GM23338 (cell line): ENCODE data around the gene USP2. TPM values are rescaled to one million over a fixed set of nuclear protein-coding genes. Genes with fewer than 3 reads are reported as not detected.

Source experiments
- ATAC-seq: fragments of 200-7000 bp; cut with Tn5 transposase; 3 replicates; pipeline ENCODE4 v1.9.1; 2020
- DNase-seq: peaks from one replicate; pipeline ENCODE4 v3.0.0-alpha.2; 2015; ENCODE audit warnings: low spot score
- H2AFZ ChIP-seq: fragments of 200-600 bp; sonication (generic); 2 replicates; pipeline ENCODE4 v1.8.0; 2016; ENCODE audit warnings: antibody characterized with exemption, mild to moderate bottlenecking, moderate library complexity
- H3F3A ChIP-seq: fragments of 200-600 bp; sonication (generic); replicated peaks from 2 replicates; pipeline ENCODE4 v1.8.0; 2017; ENCODE audit warnings: antibody characterized with exemption, mixed run types, low read depth
- H3K27ac ChIP-seq: fragments of 200-600 bp; sonication (generic); 2 replicates; pipeline ENCODE4 v1.6.1; 2016; ENCODE audit warnings: low read depth
- H3K27me3 ChIP-seq: fragments of 200-600 bp; sonication (generic); 2 replicates; pipeline ENCODE4 v1.8.0; 2016; ENCODE audit warnings: mild to moderate bottlenecking, mixed run types, moderate library complexity; ENCODE audit not compliant: insufficient read depth
- H3K36me3 ChIP-seq: fragments of 200-600 bp; sonication (generic); 2 replicates; pipeline ENCODE4 v1.8.0; 2016; ENCODE audit warnings: mild to moderate bottlenecking; ENCODE audit not compliant: insufficient read depth
- H3K4me1 ChIP-seq: fragments of 200-600 bp; sonication (generic); 2 replicates; pipeline ENCODE4 v1.8.0; 2016; ENCODE audit warnings: mild to moderate bottlenecking, moderate library complexity; ENCODE audit not compliant: insufficient read depth
- H3K4me2 ChIP-seq: fragments of 200-600 bp; sonication (generic); 2 replicates; pipeline ENCODE4 v1.7.1; 2017; ENCODE audit warnings: mixed run types
- H3K4me3 ChIP-seq: fragments of 200-600 bp; sonication (generic); 2 replicates; pipeline ENCODE4 v1.6.1; 2016; ENCODE audit warnings: mixed run types
- H3K79me2 ChIP-seq: fragments of 200-600 bp; sonication (generic); replicated peaks from 2 replicates; pipeline ENCODE4 v1.8.0; 2017; ENCODE audit warnings: mild to moderate bottlenecking; ENCODE audit not compliant: insufficient read depth
- H3K9me2 ChIP-seq: fragments of 200-600 bp; sonication (generic); 2 replicates; pipeline ENCODE4 v1.8.0; 2017; ENCODE audit not compliant: insufficient read depth
- H4K20me1 ChIP-seq: fragments of 200-600 bp; sonication (generic); replicated peaks from 2 replicates; pipeline ENCODE4 v1.8.0; 2017; ENCODE audit warnings: mild to moderate bottlenecking; ENCODE audit not compliant: insufficient read depth
- H3K27ac Mint-ChIP-seq: 2 replicates; pipeline ENCODE4 v1.8.0; 2020; ENCODE audit warnings: inconsistent platforms, mild to moderate bottlenecking, moderate library complexity, mixed read lengths
- H3K27me3 Mint-ChIP-seq: 3 replicates; pipeline ENCODE4 v1.8.0; 2022; ENCODE audit warnings: low read depth, mild to moderate bottlenecking, moderate library complexity, mixed read lengths, inconsistent platforms; ENCODE audit not compliant: insufficient read depth, poor library complexity
- H3K36me3 Mint-ChIP-seq: 3 replicates; pipeline ENCODE4 v1.8.0; 2021; ENCODE audit warnings: low read depth, mild to moderate bottlenecking, inconsistent platforms, moderate library complexity, mixed read lengths
- H3K4me1 Mint-ChIP-seq: 3 replicates; pipeline ENCODE4 v1.8.0; 2020; ENCODE audit warnings: mild to moderate bottlenecking, inconsistent platforms, mixed read lengths
- H3K4me3 Mint-ChIP-seq: 3 replicates; pipeline ENCODE4 v1.8.0; 2021; ENCODE audit warnings: moderate library complexity, mild to moderate bottlenecking, inconsistent platforms, mixed read lengths
- H3K9me3 Mint-ChIP-seq: 3 replicates; pipeline ENCODE4 v1.8.0; 2020; ENCODE audit warnings: moderate library complexity, mild to moderate bottlenecking, inconsistent platforms, mixed read lengths
- CREB1 ChIP-seq: fragments of 250-450 bp; sonication (Bioruptor Pico); IDR thresholded peaks from 2 replicates; pipeline ENCODE4 v1.5.0; 2020; ENCODE audit warnings: low read depth, mild to moderate bottlenecking, moderate library complexity
- CTCF ChIP-seq, 2 experiments: fragments of 200-600 bp in 1 of 2; sonication (generic) in 1 of 2; conservative IDR thresholded peaks; 2 replicates each; pipeline versions ENCODE4 v1.5.1 to v1.6.1; 2016 to 2017; ENCODE audit warnings: antibody characterized with exemption in 2 of 2, low read depth in 2 of 2, mild to moderate bottlenecking in 2 of 2, moderate library complexity in 1 of 2
- ETS1 ChIP-seq: IDR thresholded peaks from 2 replicates; pipeline ENCODE4 v1.6.1; 2016; ENCODE audit warnings: antibody characterized with exemption
- EZH2 ChIP-seq: fragments of 200-600 bp; sonication (generic); IDR thresholded peaks from one replicate; pipeline ENCODE4 v1.8.0; 2017; ENCODE audit warnings: antibody characterized with exemption, mild to moderate bottlenecking, low read depth; ENCODE audit not compliant: unreplicated experiment
- EZH2phosphoT487 ChIP-seq: fragments of 200-600 bp; sonication (generic); IDR thresholded peaks from one replicate; pipeline ENCODE4 v1.8.1; 2018; ENCODE audit warnings: antibody characterized with exemption; ENCODE audit not compliant: unreplicated experiment
- JUNB ChIP-seq: IDR thresholded peaks from one replicate; pipeline ENCODE4 v1.6.1; 2016; ENCODE audit warnings: antibody characterized with exemption; ENCODE audit not compliant: unreplicated experiment
- NANOG ChIP-seq: IDR thresholded peaks from 2 replicates; pipeline ENCODE4 v1.6.1; 2016; ENCODE audit warnings: antibody characterized with exemption, borderline replicate concordance
- POLR2AphosphoS5 ChIP-seq: IDR thresholded peaks from 2 replicates; pipeline ENCODE4 v1.6.1; 2016; ENCODE audit warnings: antibody characterized with exemption, low read depth
- REST ChIP-seq: IDR thresholded peaks from one replicate; pipeline ENCODE4 v1.6.1; 2018; ENCODE audit warnings: antibody characterized with exemption; ENCODE audit not compliant: unreplicated experiment
- STAT1 ChIP-seq: IDR thresholded peaks from one replicate; pipeline ENCODE4 v1.6.1; 2016; ENCODE audit warnings: antibody characterized with exemption; ENCODE audit not compliant: unreplicated experiment
- ZNF114 ChIP-seq: fragments of 250-450 bp; sonication (Bioruptor Pico); IDR thresholded peaks from 2 replicates; pipeline ENCODE4 v1.5.0; 2020; ENCODE audit warnings: mild to moderate bottlenecking, moderate library complexity
- ZNF331 ChIP-seq: fragments of 250-450 bp; sonication (Bioruptor Pico); IDR thresholded peaks from 2 replicates; pipeline ENCODE4 v1.5.0; 2020; ENCODE audit warnings: low read depth, mild to moderate bottlenecking, moderate library complexity
- ZNF462 ChIP-seq: fragments of 250-450 bp; sonication (Bioruptor Pico); IDR thresholded peaks from 2 replicates; pipeline ENCODE4 v1.5.0; 2020; ENCODE audit warnings: mild to moderate bottlenecking, moderate library complexity
- polyA plus RNA-seq: library from polyadenylated mRNA; unstranded; fragments of >200 nt; fragmentation: Nextera tagmentation; extraction: Ambion mirVana; gene quantifications from 2 replicates; pipeline ENCODE4 v1.2.1, GENCODE V29; 2016
- total RNA-seq: library from RNA; depleted of rRNA; stranded (reverse); fragments of >200 nt; shearing (Covaris generic); gene quantifications from 2 replicates; pipeline ENCODE4 v1.2.3, GENCODE V29; 2014

Gene USP2
- total and polyA plus RNA-seq, 2 experiments from 2014 or later: 4.9 to 5.0 TPM

GRCh38 chr11:119397740-119398139 lies 16.2 kb upstream of the USP2 start:
- H2AFZ ChIP-seq: no peak overlapping the region
- TF ChIP-seq CREB1 (CRISPR knock-in tag) (no peak), ZNF462 (CRISPR knock-in tag) (no peak), STAT1 (no peak), EZH2phosphoT487 (no peak), POLR2AphosphoS5 (no peak), ZNF331 (no peak), ZNF114 (CRISPR knock-in tag) (no peak), JUNB (no peak), EZH2 (no peak), ETS1 (no peak), REST (no peak), NANOG (no peak), CTCF (conservative IDR thresholded peaks at IDR 0.05; ENCODE audit: low read depth in 2 of 2) (no peak)
- ATAC-seq: no peak

More at GRCh38 chr11:119397740-119398139, 16.2 kb upstream of the USP2 start:
- no peak overlapping the region for H3K4me3 Mint-ChIP-seq
- H4K20me1 ChIP-seq: no peaks in the 10 kb centered on the region
- no peak for DNase-seq
- H3K79me2 ChIP-seq: no peaks in the 10 kb centered on the region
- H3K4me1 ChIP-seq: no peaks in the 10 kb centered on the region
- H3K36me3 Mint-ChIP-seq: peaks cover 19% of the 10 kb centered on the region
- no peak overlapping the region for H3K27ac ChIP-seq
- H3K4me2 ChIP-seq: no peak overlapping the region
- peaks cover 9% of the 10 kb centered on the region; the same call in 2 of the 3 replicates for H3K9me3 Mint-ChIP-seq
- H3K27ac Mint-ChIP-seq: no peak overlapping the region
- H3K4me1 Mint-ChIP-seq: peaks cover 8% of the 10 kb centered on the region; the same call in 1 of the 3 replicates
- H3K9me2 ChIP-seq: no peaks in the 10 kb centered on the region
- H3K36me3 ChIP-seq: no peaks in the 10 kb centered on the region
- no peak overlapping the region for H3K4me3 ChIP-seq
- no peaks in the 10 kb centered on the region for H3F3A ChIP-seq
- no peaks in the 10 kb centered on the region for H3K27me3 ChIP-seq
- H3K27me3 Mint-ChIP-seq: no peaks in the 10 kb centered on the region
